Natural killer cell (primary cell): ENCODE data around the gene HAUS1. TPM values are rescaled to one million over a fixed set of nuclear protein-coding genes. Genes with fewer than 3 reads are reported as not detected.
"Not testable (repeated sequence)": the region's sequence is repeated elsewhere in the genome, so short reads cannot be mapped to it uniquely, and the experiment has no call there.

ENCODE experiments used
- ATAC-seq, 3 donors: fragments of 150-1000 bp in 2 of 3; fragments of 200-7000 bp in 1 of 3; cut with Tn5 transposase; 1 replicate in 1 of 3; 2 replicates in 2 of 3; pipeline ENCODE4 v1.10.0; 2021; ENCODE audit warnings: mild to moderate bottlenecking in 2 of 3, moderate library complexity in 2 of 3
- DNase-seq, 2 donors: peaks; one replicate each; pipeline versions ENCODE4 v3.0.0 to v3.0.0-alpha.2; 2013 to 2021; ENCODE audit warnings: mixed read lengths in 1 of 2
- H3K27ac ChIP-seq: one replicate; pipeline ENCODE4 v1.5.1; 2013; ENCODE audit warnings: mild to moderate bottlenecking, low read length
- H3K27me3 ChIP-seq: one replicate; pipeline ENCODE4 v1.6.1; 2013; ENCODE audit warnings: low read length; ENCODE audit not compliant: control insufficient read depth, insufficient read depth
- H3K36me3 ChIP-seq: one replicate; pipeline ENCODE4 v1.6.1; 2013; ENCODE audit warnings: low read length; ENCODE audit not compliant: control insufficient read depth, insufficient read depth
- H3K4me1 ChIP-seq: one replicate; pipeline ENCODE4 v1.6.1; 2013; ENCODE audit warnings: low read length; ENCODE audit not compliant: control insufficient read depth, insufficient read depth
- H3K4me3 ChIP-seq: one replicate; pipeline ENCODE4 v1.5.1; 2013; ENCODE audit warnings: low read length
- H3K9me3 ChIP-seq: one replicate; pipeline ENCODE4 v1.6.1; 2013; ENCODE audit warnings: low read length; ENCODE audit not compliant: control insufficient read depth, insufficient read depth
- H3K27ac Mint-ChIP-seq, 2 donors: one replicate each; pipeline ENCODE4 v1.8.0; 2022; ENCODE audit warnings: mild to moderate bottlenecking in 2 of 2, mixed read lengths in 2 of 2, moderate library complexity in 1 of 2
- H3K27me3 Mint-ChIP-seq, 2 donors: one replicate each; pipeline ENCODE4 v1.8.0; 2022; ENCODE audit warnings: low read depth in 2 of 2, mixed read lengths in 2 of 2
- H3K36me3 Mint-ChIP-seq: one replicate; pipeline ENCODE4 v1.8.0; 2022; ENCODE audit warnings: mixed read lengths
- H3K4me1 Mint-ChIP-seq, 2 donors: one replicate each; pipeline ENCODE4 v1.8.0; 2022; ENCODE audit warnings: mixed read lengths in 2 of 2
- H3K4me3 Mint-ChIP-seq: one replicate; pipeline ENCODE4 v1.8.0; 2022; ENCODE audit warnings: mild to moderate bottlenecking, moderate library complexity, mixed read lengths
- H3K9me3 Mint-ChIP-seq, 2 donors: one replicate each; pipeline ENCODE4 v1.8.0; 2022; ENCODE audit warnings: mixed read lengths in 2 of 2
- CTCF ChIP-seq: fragments of 200-600 bp; IDR thresholded peaks from one replicate; pipeline ENCODE4 v1.8.0; 2022; ENCODE audit warnings: antibody characterized with exemption
- WGBS: methylation state at CpG from one replicate; pipeline ENCODE4 v1.1.7; 2013; ENCODE audit warnings: missing lambda C conversion rate; ENCODE audit not compliant: insufficient coverage; 5-methylcytosine and 5-hydroxymethylcytosine counted together
- intact Hi-C: fragments of 100-400 bp; cut with micrococcal nuclease; formaldehyde crosslinking; loops from one replicate; pipeline ENCODE4 v1.14.2; 2022
- total RNA-seq, 4 donors: library from RNA; stranded (reverse); fragments of 120-200 nt in 1 of 4; gene quantifications; one replicate each; pipeline versions ENCODE4 v1.2.3 to v1.2.4, GENCODE V29; 2013 to 2022

The HAUS1 gene
- total RNA-seq, 3 donors from 2014 or later (not counting 1 experiment from before 2014, with no cell fraction given): 15.2 to 20.8 (median 16.3) TPM

GRCh38 chr18:46110406-46110805 lies 6.2 kb downstream of the HAUS1 start:
- no peak overlapping the region for H3K4me3 ChIP-seq
- H3K9me3 ChIP-seq: no peaks in the 10 kb centered on the region
- H3K4me1 ChIP-seq: no peaks in the 10 kb centered on the region
- H3K36me3 ChIP-seq: peaks cover 13% of the 10 kb centered on the region
- no peak for DNase-seq
- no peaks in the 10 kb centered on the region for H3K27me3 ChIP-seq
- no peaks in the 10 kb centered on the region for H3K9me3 Mint-ChIP-seq
- 96% methylated on average over 3 of the region's 3 CpGs for WGBS
- ATAC-seq: no peak
- no peaks in the 10 kb centered on the region for H3K36me3 Mint-ChIP-seq
- no peak overlapping the region for H3K4me3 Mint-ChIP-seq
- H3K4me1 Mint-ChIP-seq: peaks cover 0 to 5% of the 10 kb centered on the region in 2 donors
- no peaks in the 10 kb centered on the region for H3K27me3 Mint-ChIP-seq
- intact Hi-C loops: no loop called here
- H3K27ac Mint-ChIP-seq: no peak overlapping the region
- no peak overlapping the region for H3K27ac ChIP-seq
- TF ChIP-seq CTCF: no peak

- Histone ChIP-seq H3K4me1 (no peaks in the 10 kb centered on the region), H3K36me3 (peaks cover 13% of the 10 kb centered on the region), H3K4me3 (no peak overlapping the region), H3K9me3 (no peaks in the 10 kb centered on the region), H3K27ac (no peak overlapping the region), H3K27me3 (no peaks in the 10 kb centered on the region)
- no CpG with 5 or more reads among the region's 1 CpG for WGBS
- Mint-ChIP-seq H3K36me3 (no peaks in the 10 kb centered on the region), H3K27me3 (no peaks in the 10 kb centered on the region), H3K9me3 (no peaks in the 10 kb centered on the region), H3K27ac (no peak overlapping the region), H3K4me1 (peaks cover 0 to 6% of the 10 kb centered on the region in 2 donors), H3K4me3 (no peak overlapping the region)
- TF ChIP-seq CTCF: no peak
- ATAC-seq: no peak
- DNase-seq: no peak
- intact Hi-C loops: no loop called here
Observed at GRCh38 chr18:46113751-46114150, 9.6 kb downstream of the HAUS1 start.

GRCh38 chr18:46126625-46127024 lies 22.4 kb downstream of the HAUS1 start:
- H3K36me3 Mint-ChIP-seq: peaks cover 14% of the 10 kb centered on the region
- intact Hi-C loops, DNase-seq, H3K27me3 ChIP-seq, H3K27me3 Mint-ChIP-seq, H3K27ac Mint-ChIP-seq, H3K9me3 Mint-ChIP-seq, H3K4me1 ChIP-seq, H3K27ac ChIP-seq, ATAC-seq, H3K4me3 ChIP-seq, H3K9me3 ChIP-seq, H3K4me3 Mint-ChIP-seq, H3K4me1 Mint-ChIP-seq: not testable (repeated sequence)
- 98% methylated on average over 4 of the region's 4 CpGs for WGBS
- peaks cover 37% of the 10 kb centered on the region for H3K36me3 ChIP-seq

- peaks cover 24% of the 10 kb centered on the region for H3K36me3 ChIP-seq
- H3K4me3 Mint-ChIP-seq: no peak overlapping the region
- no peaks in the 10 kb centered on the region for H3K4me1 ChIP-seq
- H3K36me3 Mint-ChIP-seq: peaks cover 9% of the 10 kb centered on the region
- H3K9me3 Mint-ChIP-seq: no peaks in the 10 kb centered on the region
- H3K4me1 Mint-ChIP-seq: no peaks in the 10 kb centered on the region
- DNase-seq (no peak), ATAC-seq (no peak)
- no peak for TF ChIP-seq CTCF
- no peak overlapping the region for H3K4me3 ChIP-seq
- H3K27me3 Mint-ChIP-seq: no peaks in the 10 kb centered on the region
- no peaks in the 10 kb centered on the region for H3K27me3 ChIP-seq
- no peaks in the 10 kb centered on the region for H3K9me3 ChIP-seq
- intact Hi-C loops: no loop called here
- H3K27ac ChIP-seq: no peak overlapping the region
- H3K27ac Mint-ChIP-seq: no peak overlapping the region
- 100% methylated on average over 2 of the region's 2 CpGs for WGBS
Observed at GRCh38 chr18:46130061-46130460, 25.9 kb downstream of the HAUS1 start.

GRCh38 chr18:46130549-46130948 lies 26.4 kb downstream of the HAUS1 start:
- H3K27ac ChIP-seq, H3K4me1 ChIP-seq, H3K9me3 ChIP-seq, H3K9me3 Mint-ChIP-seq, H3K27me3 ChIP-seq, H3K4me3 Mint-ChIP-seq, H3K36me3 Mint-ChIP-seq, H3K27ac Mint-ChIP-seq, H3K27me3 Mint-ChIP-seq, DNase-seq, intact Hi-C loops, H3K4me1 Mint-ChIP-seq, H3K4me3 ChIP-seq, ATAC-seq: not testable (repeated sequence)
- WGBS: 92% methylated on average over 4 of the region's 8 CpGs
- H3K36me3 ChIP-seq: peaks cover 24% of the 10 kb centered on the region
